CD4-positive, alpha-beta T cell (primary cell): ENCODE data around the gene LRRC8E. TPM values are rescaled to one million over a fixed set of nuclear protein-coding genes. Genes with fewer than 3 reads are reported as not detected.

ENCODE experiments used
- ATAC-seq: fragments of 200-7000 bp; cut with Tn5 transposase; one replicate; pipeline ENCODE4 v1.10.0; 2022; ENCODE audit warnings: mild to moderate bottlenecking; ENCODE audit not compliant: poor library complexity
- CTCF ChIA-PET: fragments of 350-600 bp; sonication (Branson Sonifier 250); formaldehyde crosslinking; loops from one replicate; lab custom pipeline; 2021; ENCODE audit warnings: antibody characterized with exemption, inconsistent platforms; lab: Charles Lee
- POLR2A ChIA-PET: fragments of 350-600 bp; sonication (Branson Sonifier 250); formaldehyde crosslinking; loops from one replicate; lab custom pipeline; 2021; ENCODE audit warnings: antibody characterized with exemption, inconsistent platforms; lab: Charles Lee
- DNase-seq, 14 experiments: peaks; one replicate each; pipeline ENCODE4 v3.0.0-alpha.2; 2013 to 2020; ENCODE audit warnings: mixed read lengths in 2 of 14
- H3K27ac ChIP-seq, 2 donors: one replicate each; pipeline versions ENCODE4 v1.5.1 to v1.7.0; 2013; ENCODE audit warnings: low read length in 2 of 2, low read depth in 1 of 2, mild to moderate bottlenecking in 1 of 2
- H3K27me3 ChIP-seq, 2 experiments: 1 replicate in 1 of 2; 2 replicates in 1 of 2; pipeline versions ENCODE4 v1.6.1 to v1.7.0; 2013; ENCODE audit warnings: low read length in 2 of 2, control low read depth in 1 of 2, mild to moderate bottlenecking in 1 of 2, moderate library complexity in 1 of 2; ENCODE audit not compliant: insufficient read depth in 2 of 2, control insufficient read depth in 1 of 2
- H3K36me3 ChIP-seq: one replicate; pipeline ENCODE4 v1.6.1; 2013; ENCODE audit warnings: low read length, control low read depth; ENCODE audit not compliant: insufficient read depth
- H3K4me1 ChIP-seq: one replicate; pipeline ENCODE4 v1.6.1; 2013; ENCODE audit warnings: low read length, control low read depth; ENCODE audit not compliant: insufficient read depth
- H3K4me3 ChIP-seq: one replicate; pipeline ENCODE4 v1.5.1; 2013; ENCODE audit warnings: mild to moderate bottlenecking, low read length, moderate library complexity
- H3K9me3 ChIP-seq, 2 experiments: 1 replicate in 1 of 2; 2 replicates in 1 of 2; pipeline versions ENCODE4 v1.6.1 to v1.7.0; 2013; ENCODE audit warnings: low read length in 2 of 2, mild to moderate bottlenecking in 2 of 2, control low read depth in 1 of 2, moderate library complexity in 1 of 2; ENCODE audit not compliant: control insufficient read depth in 1 of 2, insufficient read depth in 1 of 2
- H3K27ac Mint-ChIP-seq: one replicate; pipeline ENCODE4 v1.8.0; 2020; ENCODE audit warnings: mixed read lengths
- H3K27me3 Mint-ChIP-seq: one replicate; pipeline ENCODE4 v1.8.0; 2021; ENCODE audit warnings: mixed read lengths
- H3K36me3 Mint-ChIP-seq: one replicate; pipeline ENCODE4 v1.8.0; 2021; ENCODE audit warnings: low read depth, mixed read lengths
- H3K4me1 Mint-ChIP-seq: one replicate; pipeline ENCODE4 v1.8.0; 2021; ENCODE audit warnings: low read depth, mixed read lengths
- H3K4me3 Mint-ChIP-seq: one replicate; pipeline ENCODE4 v1.8.0; 2020; ENCODE audit warnings: mild to moderate bottlenecking, mixed read lengths
- H3K9me3 Mint-ChIP-seq: one replicate; pipeline ENCODE4 v1.8.0; 2020; ENCODE audit warnings: mixed read lengths
- intact Hi-C, 2 experiments: fragments of 100-400 bp; cut with DNase I in 1 of 2; cut with micrococcal nuclease in 1 of 2; formaldehyde crosslinking; loops; one replicate each; pipeline versions ENCODE4 v1.15.1 to v1.9.0; 2023 to 2025; cut with DNase I, micrococcal nuclease
- total RNA-seq, 174 experiments: library from RNA in 2 of 174; stranded (reverse) in 2 of 174; gene quantifications; one replicate each; pipeline ENCODE4 v1.2.3 and lab custom pipeline; 2021 to 2026
- TF ChIP-seq, protein P1 (sequence below): fragments of 200-600 bp; IDR thresholded peaks from one replicate; pipeline ENCODE4 v1.8.0; 2022; ENCODE audit warnings: antibody characterized with exemption, mild to moderate bottlenecking

Gene LRRC8E
- total RNA-seq, 2 experiments from 2014 or later, result not detected

DNA sequence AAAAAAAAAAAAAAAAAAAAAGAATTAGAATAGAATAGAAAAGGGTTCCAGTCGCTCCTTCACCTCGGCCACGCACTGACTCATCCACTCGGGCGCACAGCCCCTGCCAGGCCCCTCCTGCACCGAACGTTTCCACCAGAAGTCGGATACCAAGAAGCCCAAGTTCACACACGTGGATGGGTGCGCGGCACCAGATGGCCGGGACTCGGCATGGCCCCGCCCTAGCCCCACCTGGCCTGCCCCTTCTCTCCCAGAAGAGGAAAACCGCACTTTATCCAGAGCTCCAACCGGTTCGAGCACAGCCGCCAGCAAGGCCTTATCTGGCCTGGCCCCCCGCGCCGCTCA lies 20.0 kb upstream of the LRRC8E start:
- Histone ChIP-seq H3K9me3 (peaks cover 0 to 25% of the 10 kb centered on the region in 2 experiments), H3K27ac (no peak overlapping the region), H3K36me3 (no peaks in the 10 kb centered on the region), H3K27me3 (peaks cover 16 to 19% of the 10 kb centered on the region in 2 experiments), H3K4me1 (peaks cover 67% of the 10 kb centered on the region), H3K4me3 (peak overlapping the region; percentile 62)
- TF ChIP-seq, protein P1, sequence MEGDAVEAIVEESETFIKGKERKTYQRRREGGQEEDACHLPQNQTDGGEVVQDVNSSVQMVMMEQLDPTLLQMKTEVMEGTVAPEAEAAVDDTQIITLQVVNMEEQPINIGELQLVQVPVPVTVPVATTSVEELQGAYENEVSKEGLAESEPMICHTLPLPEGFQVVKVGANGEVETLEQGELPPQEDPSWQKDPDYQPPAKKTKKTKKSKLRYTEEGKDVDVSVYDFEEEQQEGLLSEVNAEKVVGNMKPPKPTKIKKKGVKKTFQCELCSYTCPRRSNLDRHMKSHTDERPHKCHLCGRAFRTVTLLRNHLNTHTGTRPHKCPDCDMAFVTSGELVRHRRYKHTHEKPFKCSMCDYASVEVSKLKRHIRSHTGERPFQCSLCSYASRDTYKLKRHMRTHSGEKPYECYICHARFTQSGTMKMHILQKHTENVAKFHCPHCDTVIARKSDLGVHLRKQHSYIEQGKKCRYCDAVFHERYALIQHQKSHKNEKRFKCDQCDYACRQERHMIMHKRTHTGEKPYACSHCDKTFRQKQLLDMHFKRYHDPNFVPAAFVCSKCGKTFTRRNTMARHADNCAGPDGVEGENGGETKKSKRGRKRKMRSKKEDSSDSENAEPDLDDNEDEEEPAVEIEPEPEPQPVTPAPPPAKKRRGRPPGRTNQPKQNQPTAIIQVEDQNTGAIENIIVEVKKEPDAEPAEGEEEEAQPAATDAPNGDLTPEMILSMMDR, result no peak
- Mint-ChIP-seq H3K27ac (peak overlapping the region; percentile 80), H3K9me3 (no peaks in the 10 kb centered on the region), H3K36me3 (no peaks in the 10 kb centered on the region), H3K4me3 (peak overlapping the region; percentile 87), H3K4me1 (peaks cover 39% of the 10 kb centered on the region), H3K27me3 (peaks cover 28% of the 10 kb centered on the region)
- CTCF ChIA-PET, result interaction anchor here (1.2 to 2.2 kb wide), 16 partner anchors 9 to 188 kb away, joined by 3 to 43 read pairs (median 6); partner anchors contain the start of genes MAP2K7, SNAPC2, TIMM44 and TRAPPC5
- POLR2A ChIA-PET, result interaction anchor here (1.7 to 2.2 kb wide), 6 partner anchors 10 to 75 kb away, joined by 5 to 42 read pairs (median 15); partner anchors contain the start of genes MAP2K7, SNAPC2 and TIMM44
- DNase-seq, result peak in 3 of 14 experiments; percentile 21 to 67 (median 46)
- no peak for ATAC-seq
- intact Hi-C loops, result loop anchor here (2.0 to 5.0 kb wide), 3 partner anchors 37 to 75 kb away; partner anchors contain the start of genes EVI5L (in 1 of the 2), SNAPC2 (in 1 of the 2) and TIMM44 (in 1 of the 2)

DNA sequence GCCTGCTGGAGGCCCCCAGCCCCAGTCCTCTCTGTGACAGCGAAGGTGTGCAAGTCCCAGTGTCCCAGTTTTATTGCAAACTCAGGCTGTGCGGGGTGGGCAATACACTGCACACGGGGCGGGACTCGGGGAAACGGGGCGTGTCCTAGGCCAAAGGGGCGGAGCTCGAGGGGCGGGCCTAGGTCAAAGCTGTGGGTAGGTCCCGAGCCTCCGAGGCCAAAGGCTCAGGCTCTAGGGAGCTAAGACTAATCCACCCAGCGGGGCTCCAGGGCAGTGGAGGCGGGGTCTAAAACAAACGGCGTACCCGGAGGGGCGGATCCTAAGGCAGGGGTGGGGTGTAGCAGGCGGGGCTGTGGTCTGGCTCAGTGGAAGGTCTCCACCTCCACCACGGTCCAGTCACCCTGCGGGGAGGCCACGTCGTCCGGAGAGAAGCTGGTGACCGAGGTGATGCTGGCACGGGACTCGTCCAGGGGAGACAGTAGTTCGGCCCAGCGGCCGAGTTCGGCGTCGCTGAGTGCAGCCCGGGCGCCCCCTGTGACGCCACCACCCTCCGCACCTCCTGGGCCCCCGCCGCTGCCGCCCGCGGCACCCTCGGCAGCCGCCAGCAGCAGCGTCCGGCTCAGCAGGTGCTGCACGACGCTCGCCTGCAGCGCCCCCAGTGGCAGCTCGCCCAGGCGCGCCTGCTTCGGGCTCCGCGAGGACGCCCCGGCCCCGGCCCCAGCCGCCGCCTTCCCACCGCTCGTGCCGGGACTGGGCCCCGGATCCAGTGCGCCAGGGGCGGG lies 19.4 kb upstream of the LRRC8E start:
- TF ChIP-seq, protein P1, result peak; percentile 69
- ChIA-PET CTCF (interaction anchor here (0.6 to 2.2 kb wide), 24 partner anchors 9 to 1228 kb away, joined by 3 to 43 read pairs (median 4); partner anchors contain the start of genes MAP2K7, SNAPC2, TIMM44 and TRAPPC5), POLR2A (interaction anchor here (0.8 to 2.2 kb wide), 12 partner anchors 8 to 799 kb away, joined by 3 to 42 read pairs (median 6); partner anchors contain the start of genes MAP2K7, MCOLN1, PET100 and SNAPC2)
- intact Hi-C loops, result loop anchor here (1.0 to 5.0 kb wide), 4 partner anchors 38 to 74 kb away; partner anchors contain the start of genes SNAPC2 (in 2 of the 2), EVI5L (in 1 of the 2) and TIMM44 (in 1 of the 2)
- Histone ChIP-seq H3K9me3 (peaks cover 0 to 31% of the 10 kb centered on the region in 2 experiments), H3K27me3 (peaks cover 20 to 21% of the 10 kb centered on the region in 2 experiments), H3K4me3 (peak overlapping the region; percentile 62), H3K27ac (peak overlapping the region; percentile 67 to 72), H3K4me1 (peaks cover 70% of the 10 kb centered on the region), H3K36me3 (no peaks in the 10 kb centered on the region)
- H3K27ac Mint-ChIP-seq, result peak overlapping the region; percentile 80
- no peaks in the 10 kb centered on the region for H3K36me3 Mint-ChIP-seq
- peak overlapping the region; percentile 87 for H3K4me3 Mint-ChIP-seq
- peaks cover 39% of the 10 kb centered on the region for H3K4me1 Mint-ChIP-seq
- ATAC-seq (peak; percentile 69), DNase-seq (peak; percentile 69 to 96 (median 84))
- H3K27me3 Mint-ChIP-seq, result peaks cover 33% of the 10 kb centered on the region
- H3K9me3 Mint-ChIP-seq, result no peaks in the 10 kb centered on the region

DNA sequence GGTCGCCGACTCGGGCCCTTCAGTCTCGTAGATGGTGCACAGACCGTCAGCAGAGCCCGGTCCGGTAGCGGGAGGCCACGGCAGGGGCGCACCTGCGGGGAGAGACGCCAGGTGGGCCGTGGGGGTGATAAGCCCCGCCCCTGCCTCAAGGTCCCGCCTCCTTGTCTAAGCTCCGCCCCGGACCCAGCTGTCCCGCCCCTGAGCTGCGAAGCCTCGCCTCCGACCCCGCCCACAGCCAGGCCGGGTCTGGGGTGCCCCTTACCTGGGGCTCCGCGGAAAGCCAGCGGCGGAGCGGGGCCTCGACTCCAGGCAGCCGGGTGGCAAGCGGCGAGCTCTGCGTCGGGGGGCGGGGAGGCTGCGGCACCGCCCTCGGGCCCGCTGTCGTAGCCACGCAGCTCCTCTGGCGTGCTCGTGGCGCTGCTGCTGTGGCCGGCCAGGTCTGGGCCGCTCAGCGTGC lies 18.8 kb upstream of the LRRC8E start:
- no peaks in the 10 kb centered on the region for H3K36me3 Mint-ChIP-seq
- H3K4me3 ChIP-seq, result peak overlapping the region; percentile 34
- POLR2A ChIA-PET, result interaction anchor here (0.5 to 2.2 kb wide), 15 partner anchors 8 to 1752 kb away, joined by 3 to 42 read pairs (median 5); partner anchors contain the start of genes MAP2K7, MCOLN1, PET100 and SNAPC2

More for the DNA sequence above, 18.8 kb upstream of the LRRC8E start:
- Histone ChIP-seq H3K27ac (no peak overlapping the region), H3K36me3 (no peaks in the 10 kb centered on the region), H3K9me3 (peaks cover 0 to 34% of the 10 kb centered on the region in 2 experiments), H3K4me1 (peaks cover 68% of the 10 kb centered on the region), H3K27me3 (peaks cover 21 to 23% of the 10 kb centered on the region in 2 experiments)
- TF ChIP-seq, protein P1, result no peak
- H3K4me1 Mint-ChIP-seq, result peaks cover 39% of the 10 kb centered on the region
- ATAC-seq (peak; percentile 66), DNase-seq (peak; percentile 72 to 91 (median 80))
- intact Hi-C loops, result loop anchor here (1.0 to 5.0 kb wide), 4 partner anchors 39 to 73 kb away; partner anchors contain the start of genes SNAPC2 (in 2 of the 2), EVI5L (in 1 of the 2) and TIMM44 (in 1 of the 2)
- peak overlapping the region; percentile 80 for H3K27ac Mint-ChIP-seq
- peaks cover 33% of the 10 kb centered on the region for H3K27me3 Mint-ChIP-seq
- H3K4me3 Mint-ChIP-seq, result peak overlapping the region; percentile 81
- H3K9me3 Mint-ChIP-seq, result no peaks in the 10 kb centered on the region
- CTCF ChIA-PET, result interaction anchor here (0.8 to 2.2 kb wide), 23 partner anchors 8 to 800 kb away, joined by 3 to 43 read pairs (median 5); partner anchors contain the start of genes MAP2K7, SNAPC2, TIMM44 and TRAPPC5
